Muscle of leg (tissue), 11 donors: ENCODE measurements around the gene EEFSEC. TPM values are rescaled to one million over a fixed set of nuclear protein-coding genes. Genes with fewer than 3 reads are reported as not detected.
A peak's percentile ranks its signal among the peaks of the same experiment; 100 is the strongest.

Source experiments
- DNase-seq: peaks from one replicate; pipeline ENCODE4 v3.0.0; 2013
- H3K27ac ChIP-seq: one replicate; pipeline ENCODE4 v1.5.1; 2013; ENCODE audit warnings: mild to moderate bottlenecking, low read length, control low read depth
- H3K27me3 ChIP-seq: one replicate; pipeline ENCODE4 v1.6.1; 2013; ENCODE audit warnings: low read length; ENCODE audit not compliant: control insufficient read depth, insufficient read depth
- H3K36me3 ChIP-seq: one replicate; pipeline ENCODE4 v1.6.1; 2013; ENCODE audit warnings: low read length; ENCODE audit not compliant: control insufficient read depth, insufficient read depth
- H3K4me1 ChIP-seq: one replicate; pipeline ENCODE4 v1.6.1; 2013; ENCODE audit warnings: low read length; ENCODE audit not compliant: control insufficient read depth, insufficient read depth
- H3K4me3 ChIP-seq: one replicate; pipeline ENCODE4 v1.5.1; 2013; ENCODE audit warnings: low read length, control low read depth
- H3K9me3 ChIP-seq: replicated peaks from 2 replicates; pipeline ENCODE4 v1.6.1; 2013; ENCODE audit warnings: low read depth, low read length; ENCODE audit not compliant: control insufficient read depth
- WGBS: methylation state at CpG from one replicate; pipeline ENCODE4 v1.1.5; 2013; ENCODE audit warnings: missing lambda C conversion rate; ENCODE audit not compliant: insufficient coverage; 5-methylcytosine and 5-hydroxymethylcytosine counted together
- polyA plus RNA-seq, 8 donors: library from polyadenylated mRNA; unstranded; fragments of 120-200 nt; gene quantifications; one replicate each; pipeline versions ENCODE4 v1.2.1 to v1.2.3, GENCODE V29; 2013; ENCODE audit warnings: inconsistent platforms in 1 of 8, low replicate concordance in 1 of 8; ENCODE audit not compliant: insufficient read length in 8 of 8, insufficient read depth in 1 of 8
- total RNA-seq: library from RNA; stranded (reverse); fragments of 120-200 nt; gene quantifications from one replicate; pipeline ENCODE4 v1.2.4, GENCODE V29; 2013

Gene EEFSEC
- total and polyA plus RNA-seq, 9 donors: 5.5 to 20.9 (median 16.9) TPM

- H3K27ac ChIP-seq: peak overlapping the region; percentile 72
- 86% methylated on average over 9 of the region's 9 CpGs for WGBS
Measured at GRCh38 chr3:128390867-128391266, 237.6 kb downstream of the EEFSEC start.

DNA sequence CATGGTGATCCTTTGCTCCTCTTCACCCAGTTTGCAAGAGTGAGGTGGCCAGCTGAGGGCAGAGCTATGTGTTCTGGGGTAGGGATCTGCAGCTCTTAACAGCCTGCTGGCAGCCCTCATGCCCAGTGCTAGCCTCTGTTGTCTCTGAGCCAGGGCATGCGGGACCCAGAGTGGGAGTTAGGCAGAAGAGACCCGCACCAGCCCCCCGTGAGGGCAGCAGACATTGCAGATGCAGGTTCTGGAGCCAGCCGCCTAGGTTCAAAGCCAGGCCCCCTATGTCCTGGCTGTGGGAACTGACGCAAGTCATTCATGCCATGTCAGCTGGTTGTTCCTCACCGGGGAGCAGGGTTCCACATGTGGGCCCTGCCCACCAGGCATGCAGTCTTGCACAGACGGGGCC lies 238.7 kb downstream of the EEFSEC start:
- H3K27me3 ChIP-seq: no peaks in the 10 kb centered on the region
- 76% methylated on average over 7 of the region's 7 CpGs for WGBS
- DNase-seq: no peak
- no peak overlapping the region for H3K4me3 ChIP-seq
- H3K9me3 ChIP-seq: no peaks in the 10 kb centered on the region
- H3K4me1 ChIP-seq: peaks cover 95% of the 10 kb centered on the region
- no peak overlapping the region for H3K27ac ChIP-seq
- H3K36me3 ChIP-seq: no peaks in the 10 kb centered on the region

More at GRCh38 chr3:128390867-128391266, 237.6 kb downstream of the EEFSEC start:
- Histone ChIP-seq H3K36me3 (no peaks in the 10 kb centered on the region), H3K9me3 (no peaks in the 10 kb centered on the region), H3K4me1 (peaks cover 96% of the 10 kb centered on the region), H3K4me3 (no peak overlapping the region), H3K27me3 (no peaks in the 10 kb centered on the region)
- peak; percentile 76 for DNase-seq

DNA sequence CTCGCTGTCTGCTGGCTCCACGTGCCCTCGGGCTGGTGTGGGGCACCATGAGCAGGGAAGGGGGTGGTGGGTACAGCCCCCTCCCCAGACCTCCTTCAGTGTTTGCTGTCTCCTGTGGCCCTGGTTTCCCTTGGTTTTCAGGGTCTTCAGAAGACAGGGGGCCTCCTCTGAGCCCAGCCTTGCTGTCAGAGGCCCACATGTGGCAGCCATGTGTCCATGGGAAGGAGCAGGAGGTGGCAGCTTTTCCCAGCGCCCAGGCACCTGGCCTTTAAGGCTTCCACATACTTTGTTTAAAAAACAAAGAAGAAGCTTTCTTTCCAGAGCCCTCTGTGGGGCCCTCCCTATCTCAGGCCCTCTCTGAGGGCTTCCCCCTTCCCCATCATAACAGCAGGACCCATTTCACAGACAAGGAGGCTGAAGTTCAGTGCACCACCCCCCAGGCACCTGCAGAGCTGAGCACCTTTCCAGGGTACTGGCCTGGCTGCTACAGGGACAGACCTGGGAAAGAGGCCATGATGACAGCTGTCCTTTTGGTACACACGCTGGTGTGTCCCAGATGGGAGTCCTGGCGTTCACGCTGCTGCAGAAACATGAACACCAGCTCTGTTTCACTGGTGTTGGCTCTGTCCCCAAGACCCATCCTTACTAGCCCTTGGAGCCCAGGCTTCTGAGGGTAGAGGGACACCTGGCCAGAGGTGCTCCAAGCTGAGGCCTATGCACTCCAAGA lies 239.7 kb downstream of the EEFSEC start:
- DNase-seq: no peak
- Histone ChIP-seq H3K27me3 (no peaks in the 10 kb centered on the region), H3K4me3 (no peak overlapping the region), H3K4me1 (peaks cover 96% of the 10 kb centered on the region), H3K27ac (no peak overlapping the region), H3K9me3 (no peaks in the 10 kb centered on the region), H3K36me3 (no peaks in the 10 kb centered on the region)
- WGBS: 68% methylated on average over 4 of the region's 7 CpGs

DNA sequence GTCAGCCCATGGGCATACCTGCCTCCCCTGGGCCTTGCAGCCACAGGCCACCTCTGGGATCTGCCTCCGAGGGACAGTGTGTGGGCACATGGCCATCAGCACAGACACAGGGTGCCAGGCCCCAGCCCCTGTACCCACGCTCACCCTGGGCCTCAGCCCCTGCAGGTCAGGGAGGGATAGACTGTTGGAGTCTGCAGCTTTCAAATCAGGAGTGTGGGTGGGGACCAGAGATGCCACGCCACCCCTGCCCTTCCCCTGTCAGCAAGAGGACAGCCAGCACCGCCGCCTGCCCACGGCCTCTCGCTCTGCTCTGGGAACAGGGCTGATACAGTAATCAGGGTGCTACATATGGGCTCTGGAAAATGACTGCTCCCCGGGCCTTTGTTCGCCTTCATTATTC lies 240.8 kb downstream of the EEFSEC start:
- no peaks in the 10 kb centered on the region for H3K9me3 ChIP-seq
- peaks cover 95% of the 10 kb centered on the region for H3K4me1 ChIP-seq
- H3K27me3 ChIP-seq: no peaks in the 10 kb centered on the region
- no peak for DNase-seq
- WGBS: 92% methylated on average over 2 of the region's 9 CpGs
- H3K4me3 ChIP-seq: no peak overlapping the region
- H3K27ac ChIP-seq: no peak overlapping the region
- H3K36me3 ChIP-seq: no peaks in the 10 kb centered on the region

DNA sequence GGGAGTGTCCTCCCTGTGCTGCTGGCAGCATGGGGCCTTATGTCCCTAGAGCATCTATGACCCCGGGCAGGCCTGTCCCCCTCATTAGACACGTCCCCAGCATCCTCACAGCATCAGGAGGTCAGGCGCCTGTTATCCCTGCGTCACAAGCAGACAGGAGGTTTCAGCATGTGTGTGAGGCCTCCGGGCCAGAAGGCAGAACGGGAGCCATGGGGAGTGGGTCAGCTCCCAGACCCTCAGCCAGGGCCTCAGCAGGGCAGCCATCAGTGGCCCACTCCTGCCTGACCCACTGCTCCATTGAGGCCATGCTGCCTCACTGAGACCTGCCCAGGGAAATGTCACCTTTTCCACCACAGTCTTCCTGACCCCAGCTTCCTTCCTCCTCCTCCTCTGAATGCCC lies 241.8 kb downstream of the EEFSEC start:
- no peaks in the 10 kb centered on the region for H3K36me3 ChIP-seq
- H3K9me3 ChIP-seq: no peaks in the 10 kb centered on the region
- DNase-seq: no peak
- peak overlapping the region; percentile 50 for H3K27ac ChIP-seq
- no peaks in the 10 kb centered on the region for H3K27me3 ChIP-seq
- peaks cover 95% of the 10 kb centered on the region for H3K4me1 ChIP-seq
- WGBS: 73% methylated on average over 2 of the region's 6 CpGs
- H3K4me3 ChIP-seq: no peak overlapping the region

DNA sequence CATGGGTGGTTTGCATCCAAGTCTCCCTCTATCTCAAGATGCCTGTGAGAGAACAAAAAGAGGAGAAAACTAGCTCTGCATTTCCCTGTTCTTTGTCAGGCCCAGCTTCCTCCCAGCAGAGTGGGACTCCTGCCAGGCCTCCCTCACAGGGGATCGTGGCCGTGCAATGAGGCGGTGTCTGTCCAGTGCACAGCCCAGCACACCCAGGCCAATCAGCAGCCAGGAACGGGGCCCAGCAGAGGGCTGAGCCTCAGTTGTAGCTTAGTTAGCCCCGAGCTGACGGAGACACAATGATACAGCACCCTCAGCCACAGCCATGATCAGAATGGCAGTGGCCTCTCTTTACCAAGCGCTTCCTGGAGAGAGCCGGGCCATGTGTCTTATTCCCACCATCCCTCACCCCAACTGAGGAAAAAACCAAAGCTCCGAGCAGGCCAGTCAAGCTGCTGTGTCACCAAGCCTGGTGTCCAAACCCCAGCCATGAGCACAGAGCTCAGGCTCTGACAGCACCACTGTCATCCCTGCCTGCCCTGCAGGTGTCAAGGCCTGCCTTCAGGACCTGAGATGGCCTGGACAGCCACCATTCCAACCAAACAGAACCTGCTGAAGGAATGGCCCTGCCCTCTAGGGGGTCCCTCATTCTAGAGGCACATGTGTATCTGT lies 242.3 kb downstream of the EEFSEC start:
- Histone ChIP-seq H3K27ac (peak overlapping the region; percentile 50), H3K9me3 (no peaks in the 10 kb centered on the region), H3K36me3 (no peaks in the 10 kb centered on the region), H3K4me3 (no peak overlapping the region), H3K27me3 (no peaks in the 10 kb centered on the region), H3K4me1 (peaks cover 95% of the 10 kb centered on the region)
- 24% methylated on average over 9 of the region's 9 CpGs for WGBS
- DNase-seq: peak; percentile 94

GRCh38 chr3:128397484-128397883 lies 244.2 kb downstream of the EEFSEC start:
- Histone ChIP-seq H3K36me3 (no peaks in the 10 kb centered on the region), H3K27me3 (no peaks in the 10 kb centered on the region), H3K4me1 (peaks cover 88% of the 10 kb centered on the region), H3K4me3 (no peak overlapping the region), H3K9me3 (no peaks in the 10 kb centered on the region), H3K27ac (no peak overlapping the region)
- peak; percentile 66 for DNase-seq
- WGBS: 79% methylated on average over 5 of the region's 5 CpGs

- H3K9me3 ChIP-seq: no peaks in the 10 kb centered on the region
- no peak for DNase-seq
- peaks cover 82% of the 10 kb centered on the region for H3K4me1 ChIP-seq
- no peak overlapping the region for H3K4me3 ChIP-seq
- no peak overlapping the region for H3K27ac ChIP-seq
- no peaks in the 10 kb centered on the region for H3K27me3 ChIP-seq
- H3K36me3 ChIP-seq: no peaks in the 10 kb centered on the region
- WGBS: 48% methylated on average over 7 of the region's 8 CpGs
Measured at GRCh38 chr3:128398586-128398985, 245.3 kb downstream of the EEFSEC start.

- no peaks in the 10 kb centered on the region for H3K27me3 ChIP-seq
- no peak overlapping the region for H3K4me3 ChIP-seq
- WGBS: 76% methylated on average over 16 of the region's 24 CpGs
- H3K9me3 ChIP-seq: no peaks in the 10 kb centered on the region
- H3K36me3 ChIP-seq: no peaks in the 10 kb centered on the region
- DNase-seq: no peak
- peaks cover 84% of the 10 kb centered on the region for H3K4me1 ChIP-seq
- H3K27ac ChIP-seq: no peak overlapping the region
Measured at GRCh38 chr3:128399221-128399915, 246.1 kb downstream of the EEFSEC start.

GRCh38 chr3:128400671-128401070 lies 247.4 kb downstream of the EEFSEC start:
- peaks cover 80% of the 10 kb centered on the region for H3K4me1 ChIP-seq
- no peak overlapping the region for H3K27ac ChIP-seq
- H3K27me3 ChIP-seq: no peaks in the 10 kb centered on the region
- H3K36me3 ChIP-seq: no peaks in the 10 kb centered on the region
- 73% methylated on average over 8 of the region's 11 CpGs for WGBS
- no peak overlapping the region for H3K4me3 ChIP-seq
- DNase-seq: peak; percentile 27
- no peaks in the 10 kb centered on the region for H3K9me3 ChIP-seq
